Measurements from ENCODE around the gene IFITM2. TPM values are rescaled to one million over a fixed set of nuclear protein-coding genes. Genes with fewer than 3 reads are reported as not detected.

IFITM2 gene
- total and polyA plus RNA-seq, 2 of the 13 experiments (the other 11 are each of a cell fraction or from before 2014, with no cell fraction given) = 13.8 to 267 TPM

DNA sequence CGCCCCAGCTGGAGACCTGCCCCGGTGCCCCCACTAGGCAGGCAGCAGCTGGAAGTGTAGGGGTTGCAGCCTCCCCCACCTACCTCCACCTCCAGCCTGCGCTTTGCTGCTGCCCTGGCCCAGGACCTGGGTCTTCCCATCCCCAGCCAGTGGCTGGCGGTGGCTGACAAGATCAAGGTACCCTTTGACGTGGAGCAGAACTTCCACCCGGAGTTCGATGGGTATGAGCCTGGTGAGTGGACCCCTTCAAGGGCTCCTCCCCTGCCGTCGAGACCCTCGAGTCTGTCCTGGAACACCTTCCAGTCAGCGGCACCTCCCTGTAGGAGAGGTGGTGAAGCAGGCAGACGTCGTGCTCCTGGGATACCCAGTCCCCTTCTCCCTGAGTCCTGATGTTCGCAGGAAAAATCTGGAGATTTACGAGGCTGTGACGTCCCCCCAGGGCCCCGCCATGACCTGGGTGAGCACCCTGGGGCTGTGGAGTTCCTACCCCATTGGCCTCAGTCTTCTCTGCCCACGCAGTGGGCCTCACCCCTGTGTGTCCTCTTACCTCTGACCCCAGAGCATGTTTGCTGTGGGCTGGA, 14.3 kb upstream of the IFITM2 start:
- ChIA-PET POLR2A (no interaction called here), CTCF (ENCODE audit: low intra/inter-chr PET ratio, low total read pairs) (no interaction called here)
- H3K79me2 ChIP-seq (ENCODE audit: insufficient read depth, low read length) = no peaks in the 10 kb centered on the region
- H3K9ac ChIP-seq (ENCODE audit: insufficient read depth, low read depth, low read length) = no peak overlapping the region
- FAIRE-seq (no peak), ATAC-seq (no peak), DNase-seq (ENCODE audit: low spot score) (no peak)
- H4K20me1 ChIP-seq (ENCODE audit: insufficient read depth, low read length) = no peaks in the 10 kb centered on the region
- peaks cover 9% of the 10 kb centered on the region in 2 experiments for H3K27me3 ChIP-seq (ENCODE audit: control insufficient read depth in 1 of 2, insufficient read depth in 2 of 2, low read length in 2 of 2)
- intact Hi-C loops (cut with micrococcal nuclease; ENCODE audit: unreplicated experiment) (no loop called here), in situ Hi-C loops (cut with HindIII; ENCODE audit: extremely low pct_ligation_motif_present, low pct_unique_long_range_greater_than_20kb) (no loop called here)
- peaks cover 26% of the 10 kb centered on the region for H3K4me1 ChIP-seq (ENCODE audit: insufficient read depth, low read length)
- H3K36me3 ChIP-seq (replicated peaks in 1 of 2; ENCODE audit: control insufficient read depth in 1 of 2, insufficient read depth in 2 of 2, low read length in 2 of 2) = 0 out of 5 replicates have a peak, but pooled peaks cover 0 to 2% of the 10 kb centered on the region in 2 experiments
- no peak overlapping the region for H3K27ac ChIP-seq (ENCODE audit: extremely low read length, insufficient read depth, low read length)
- no TSS peak for BruUV-seq (replicated peaks)
- 76% methylated on average over 8 of the region's 18 CpGs for WGBS (ENCODE audit: low lambda C conversion rate)
- no peak overlapping the region for H2AFZ ChIP-seq (ENCODE audit: low read length)
- no peaks in the 10 kb centered on the region for H3K9me3 ChIP-seq (ENCODE audit: low read length)
- H3K4me2 ChIP-seq (ENCODE audit: low read depth, low read length) = no peak overlapping the region
- no peak overlapping the region for H3K4me3 ChIP-seq (replicated peaks in 1 of 3; ENCODE audit: insufficient read depth in 1 of 3, low read depth in 2 of 3, low read length in 3 of 3)
- TF ChIP-seq MAF1 (CRISPR knock-in tag; IDR thresholded peaks at IDR 0.05; ENCODE audit: borderline replicate concordance) = no peak
- TF ChIP-seq, protein P1, sequence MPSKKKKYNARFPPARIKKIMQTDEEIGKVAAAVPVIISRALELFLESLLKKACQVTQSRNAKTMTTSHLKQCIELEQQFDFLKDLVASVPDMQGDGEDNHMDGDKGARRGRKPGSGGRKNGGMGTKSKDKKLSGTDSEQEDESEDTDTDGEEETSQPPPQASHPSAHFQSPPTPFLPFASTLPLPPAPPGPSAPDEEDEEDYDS (CRISPR knock-in tag; IDR thresholded peaks at IDR 0.05) = no peak
- no peak for TF ChIP-seq AKAP8 (CRISPR knock-in tag; IDR thresholded peaks at IDR 0.05)
- no peak for TF ChIP-seq SOX6 (IDR thresholded peaks at IDR 0.05)
- TF ChIP-seq SOX6 (CRISPR knock-in tag; IDR thresholded peaks at IDR 0.05) = no peak
- TF ChIP-seq, protein P2, sequence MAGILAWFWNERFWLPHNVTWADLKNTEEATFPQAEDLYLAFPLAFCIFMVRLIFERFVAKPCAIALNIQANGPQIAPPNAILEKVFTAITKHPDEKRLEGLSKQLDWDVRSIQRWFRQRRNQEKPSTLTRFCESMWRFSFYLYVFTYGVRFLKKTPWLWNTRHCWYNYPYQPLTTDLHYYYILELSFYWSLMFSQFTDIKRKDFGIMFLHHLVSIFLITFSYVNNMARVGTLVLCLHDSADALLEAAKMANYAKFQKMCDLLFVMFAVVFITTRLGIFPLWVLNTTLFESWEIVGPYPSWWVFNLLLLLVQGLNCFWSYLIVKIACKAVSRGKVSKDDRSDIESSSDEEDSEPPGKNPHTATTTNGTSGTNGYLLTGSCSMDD (CRISPR knock-in tag; IDR thresholded peaks at IDR 0.05) = no peak
- TF ChIP-seq, protein P3, sequence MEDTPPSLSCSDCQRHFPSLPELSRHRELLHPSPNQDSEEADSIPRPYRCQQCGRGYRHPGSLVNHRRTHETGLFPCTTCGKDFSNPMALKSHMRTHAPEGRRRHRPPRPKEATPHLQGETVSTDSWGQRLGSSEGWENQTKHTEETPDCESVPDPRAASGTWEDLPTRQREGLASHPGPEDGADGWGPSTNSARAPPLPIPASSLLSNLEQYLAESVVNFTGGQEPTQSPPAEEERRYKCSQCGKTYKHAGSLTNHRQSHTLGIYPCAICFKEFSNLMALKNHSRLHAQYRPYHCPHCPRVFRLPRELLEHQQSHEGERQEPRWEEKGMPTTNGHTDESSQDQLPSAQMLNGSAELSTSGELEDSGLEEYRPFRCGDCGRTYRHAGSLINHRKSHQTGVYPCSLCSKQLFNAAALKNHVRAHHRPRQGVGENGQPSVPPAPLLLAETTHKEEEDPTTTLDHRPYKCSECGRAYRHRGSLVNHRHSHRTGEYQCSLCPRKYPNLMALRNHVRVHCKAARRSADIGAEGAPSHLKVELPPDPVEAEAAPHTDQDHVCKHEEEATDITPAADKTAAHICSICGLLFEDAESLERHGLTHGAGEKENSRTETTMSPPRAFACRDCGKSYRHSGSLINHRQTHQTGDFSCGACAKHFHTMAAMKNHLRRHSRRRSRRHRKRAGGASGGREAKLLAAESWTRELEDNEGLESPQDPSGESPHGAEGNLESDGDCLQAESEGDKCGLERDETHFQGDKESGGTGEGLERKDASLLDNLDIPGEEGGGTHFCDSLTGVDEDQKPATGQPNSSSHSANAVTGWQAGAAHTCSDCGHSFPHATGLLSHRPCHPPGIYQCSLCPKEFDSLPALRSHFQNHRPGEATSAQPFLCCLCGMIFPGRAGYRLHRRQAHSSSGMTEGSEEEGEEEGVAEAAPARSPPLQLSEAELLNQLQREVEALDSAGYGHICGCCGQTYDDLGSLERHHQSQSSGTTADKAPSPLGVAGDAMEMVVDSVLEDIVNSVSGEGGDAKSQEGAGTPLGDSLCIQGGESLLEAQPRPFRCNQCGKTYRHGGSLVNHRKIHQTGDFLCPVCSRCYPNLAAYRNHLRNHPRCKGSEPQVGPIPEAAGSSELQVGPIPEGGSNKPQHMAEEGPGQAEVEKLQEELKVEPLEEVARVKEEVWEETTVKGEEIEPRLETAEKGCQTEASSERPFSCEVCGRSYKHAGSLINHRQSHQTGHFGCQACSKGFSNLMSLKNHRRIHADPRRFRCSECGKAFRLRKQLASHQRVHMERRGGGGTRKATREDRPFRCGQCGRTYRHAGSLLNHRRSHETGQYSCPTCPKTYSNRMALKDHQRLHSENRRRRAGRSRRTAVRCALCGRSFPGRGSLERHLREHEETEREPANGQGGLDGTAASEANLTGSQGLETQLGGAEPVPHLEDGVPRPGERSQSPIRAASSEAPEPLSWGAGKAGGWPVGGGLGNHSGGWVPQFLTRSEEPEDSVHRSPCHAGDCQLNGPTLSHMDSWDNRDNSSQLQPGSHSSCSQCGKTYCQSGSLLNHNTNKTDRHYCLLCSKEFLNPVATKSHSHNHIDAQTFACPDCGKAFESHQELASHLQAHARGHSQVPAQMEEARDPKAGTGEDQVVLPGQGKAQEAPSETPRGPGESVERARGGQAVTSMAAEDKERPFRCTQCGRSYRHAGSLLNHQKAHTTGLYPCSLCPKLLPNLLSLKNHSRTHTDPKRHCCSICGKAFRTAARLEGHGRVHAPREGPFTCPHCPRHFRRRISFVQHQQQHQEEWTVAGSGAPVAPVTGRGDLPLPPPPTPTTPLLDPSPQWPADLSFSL (CRISPR knock-in tag; IDR thresholded peaks at IDR 0.05) = no peak
- TF ChIP-seq ZNF878 (CRISPR knock-in tag; IDR thresholded peaks at IDR 0.05) = no peak
- TF ChIP-seq ZKSCAN8 (CRISPR knock-in tag; IDR thresholded peaks at IDR 0.05; ENCODE audit: borderline replicate concordance) = no peak
- no peak for TF ChIP-seq MTF2 (CRISPR knock-in tag; IDR thresholded peaks at IDR 0.05; ENCODE audit: borderline replicate concordance)
- TF ChIP-seq FOXC1 (CRISPR knock-in tag; IDR thresholded peaks at IDR 0.05; ENCODE audit: borderline replicate concordance) = no peak
- TF ChIP-seq MED1 (CRISPR knock-in tag; IDR thresholded peaks at IDR 0.05) = no peak
- TF ChIP-seq JARID2 (CRISPR knock-in tag; IDR thresholded peaks at IDR 0.05; ENCODE audit: insufficient replicate concordance) = no peak

Measured in HepG2 (cell line).